Fibroblast of lung (primary cell): Measurements from ENCODE around the gene UBR7. TPM values are rescaled to one million over a fixed set of nuclear protein-coding genes. Genes with fewer than 3 reads are reported as not detected.
A peak's percentile ranks its signal among the peaks of the same experiment; 100 is the strongest.
"Not testable (repeated sequence)": the region's sequence is repeated elsewhere in the genome, so short reads cannot be mapped to it uniquely, and the experiment has no call there.

Experiments used
- DNase-seq, 2 donors: peaks; one replicate each; pipeline versions ENCODE4 v3.0.0 to v3.0.0-alpha.2; 2010; ENCODE audit warnings: low read depth in 2 of 2
- H2AFZ ChIP-seq: 2 replicates; pipeline ENCODE4 v1.5.1; 2012; ENCODE audit warnings: low read length, control low read depth, inconsistent platforms
- H3K27ac ChIP-seq: 2 replicates; pipeline ENCODE4 v1.5.1; 2011; ENCODE audit warnings: low read length, control low read depth; ENCODE audit not compliant: insufficient read depth
- H3K27me3 ChIP-seq: 2 replicates; pipeline ENCODE4 v1.5.1; 2011; ENCODE audit warnings: mild to moderate bottlenecking, low read length; ENCODE audit not compliant: control insufficient read depth, insufficient read depth
- H3K36me3 ChIP-seq: 2 replicates; pipeline ENCODE4 v1.5.1; 2011; ENCODE audit warnings: low read length; ENCODE audit not compliant: control insufficient read depth, insufficient read depth
- H3K4me1 ChIP-seq: 2 replicates; pipeline ENCODE4 v1.5.1; 2011; ENCODE audit warnings: low read length; ENCODE audit not compliant: control insufficient read depth, insufficient read depth; ENCODE audit errors: extremely low read depth
- H3K4me2 ChIP-seq: 2 replicates; pipeline ENCODE4 v1.5.1; 2011; ENCODE audit warnings: low read length, control low read depth; ENCODE audit not compliant: insufficient read depth; ENCODE audit errors: extremely low read depth
- H3K4me3 ChIP-seq, 4 experiments: fragments of 200-600 bp in 1 of 4; sonication (generic) in 1 of 4; replicated peaks in 1 of 4; 2 replicates each; pipeline ENCODE4 v1.5.1; 2011 to 2016; ENCODE audit warnings: low read length in 4 of 4, low read depth in 3 of 4, mild to moderate bottlenecking in 3 of 4, control low read depth in 2 of 4, inconsistent platforms in 1 of 4, mixed read lengths in 1 of 4; ENCODE audit not compliant: insufficient read depth in 1 of 4; ENCODE audit errors: control extremely low read depth in 1 of 4
- H3K79me2 ChIP-seq: 2 replicates; pipeline ENCODE4 v1.5.1; 2012; ENCODE audit warnings: mild to moderate bottlenecking, low read length, inconsistent platforms; ENCODE audit not compliant: control insufficient read depth, insufficient read depth
- H3K9ac ChIP-seq: 2 replicates; pipeline ENCODE4 v1.5.1; 2011; ENCODE audit warnings: mild to moderate bottlenecking, low read length, control low read depth; ENCODE audit not compliant: insufficient read depth
- H3K9me3 ChIP-seq: 2 replicates; pipeline ENCODE4 v1.5.1; 2012; ENCODE audit warnings: low read depth, low read length; ENCODE audit not compliant: control insufficient read depth, insufficient read depth
- H4K20me1 ChIP-seq: 2 replicates; pipeline ENCODE4 v1.5.1; 2011; ENCODE audit warnings: low read length; ENCODE audit not compliant: control insufficient read depth, insufficient read depth; ENCODE audit errors: extremely low read depth
- EZH2 ChIP-seq: IDR thresholded peaks from 2 replicates; pipeline ENCODE4 v1.5.1; 2012; ENCODE audit warnings: low read length, control low read depth, mild to moderate bottlenecking; ENCODE audit errors: missing control alignments
- polyA plus RNA-seq, 2 donors: library from polyadenylated mRNA; depleted of rRNA in 1 of 2; stranded (reverse) in 1 of 2; unstranded in 1 of 2; fragments of >200 nt; gene quantifications; 2 replicates each; pipeline ENCODE4 v1.2.1, GENCODE V29; 2011 to 2012; ENCODE audit warnings: missing spikeins in 1 of 2
- total RNA-seq: library from RNA; depleted of rRNA; stranded (reverse); fragments of >200 nt; gene quantifications from 2 replicates; pipeline ENCODE4 v1.2.1, GENCODE V29; 2014
- TF ChIP-seq, protein P1 (sequence below), 2 donors: IDR thresholded peaks in 1 of 2; conservative IDR thresholded peaks in 1 of 2; 1 replicate in 1 of 2; 2 replicates in 1 of 2; pipeline ENCODE4 v1.5.1; 2011 to 2012; ENCODE audit warnings: low read length in 2 of 2, control low read depth in 1 of 2, inconsistent platforms in 1 of 2, low read depth in 1 of 2, mild to moderate bottlenecking in 1 of 2

Gene UBR7
- total and polyA plus RNA-seq, 2 donors (not counting 1 experiment from before 2014, with no cell fraction given) = 25.4 to 34.0 TPM

DNA sequence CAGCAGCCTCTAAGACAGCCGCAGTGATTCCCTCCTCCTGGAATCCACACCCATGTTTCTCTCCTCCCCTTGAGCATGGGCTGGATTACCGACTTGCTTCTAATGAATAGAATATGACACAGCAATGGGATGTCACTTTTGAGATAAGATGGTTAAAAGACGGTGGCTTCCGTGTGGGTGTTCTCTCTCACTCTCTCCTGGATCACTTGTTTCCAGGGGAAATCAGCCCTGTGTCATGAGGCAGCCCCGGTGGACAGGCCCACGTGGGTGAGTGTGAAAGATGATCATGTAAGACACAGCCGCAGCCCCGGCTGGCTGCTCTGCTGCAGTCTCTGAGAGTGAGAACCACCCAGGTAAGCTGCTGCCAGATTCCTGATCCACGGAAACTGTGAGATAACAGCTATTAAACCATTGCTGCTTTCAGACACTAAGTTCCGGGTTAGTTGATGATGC lies 33.1 kb upstream of the UBR7 start:
- Histone ChIP-seq H3K4me2 (no peak overlapping the region), H3K27ac (no peak overlapping the region), H3K4me1 (no peaks in the 10 kb centered on the region), H3K9me3 (no peaks in the 10 kb centered on the region), H3K4me3 (no peak overlapping the region), H3K27me3 (no peaks in the 10 kb centered on the region), H3K79me2 (no peaks in the 10 kb centered on the region), H4K20me1 (no peaks in the 10 kb centered on the region), H3K9ac (no peak overlapping the region), H2AFZ (no peak overlapping the region), H3K36me3 (no peaks in the 10 kb centered on the region)
- peak in 1 of 2 donors; percentile 27 for DNase-seq
- TF ChIP-seq, protein P1, sequence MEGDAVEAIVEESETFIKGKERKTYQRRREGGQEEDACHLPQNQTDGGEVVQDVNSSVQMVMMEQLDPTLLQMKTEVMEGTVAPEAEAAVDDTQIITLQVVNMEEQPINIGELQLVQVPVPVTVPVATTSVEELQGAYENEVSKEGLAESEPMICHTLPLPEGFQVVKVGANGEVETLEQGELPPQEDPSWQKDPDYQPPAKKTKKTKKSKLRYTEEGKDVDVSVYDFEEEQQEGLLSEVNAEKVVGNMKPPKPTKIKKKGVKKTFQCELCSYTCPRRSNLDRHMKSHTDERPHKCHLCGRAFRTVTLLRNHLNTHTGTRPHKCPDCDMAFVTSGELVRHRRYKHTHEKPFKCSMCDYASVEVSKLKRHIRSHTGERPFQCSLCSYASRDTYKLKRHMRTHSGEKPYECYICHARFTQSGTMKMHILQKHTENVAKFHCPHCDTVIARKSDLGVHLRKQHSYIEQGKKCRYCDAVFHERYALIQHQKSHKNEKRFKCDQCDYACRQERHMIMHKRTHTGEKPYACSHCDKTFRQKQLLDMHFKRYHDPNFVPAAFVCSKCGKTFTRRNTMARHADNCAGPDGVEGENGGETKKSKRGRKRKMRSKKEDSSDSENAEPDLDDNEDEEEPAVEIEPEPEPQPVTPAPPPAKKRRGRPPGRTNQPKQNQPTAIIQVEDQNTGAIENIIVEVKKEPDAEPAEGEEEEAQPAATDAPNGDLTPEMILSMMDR (conservative IDR thresholded peaks at IDR 0.05 in 1 of 2, IDR thresholded peaks at IDR 0.05 in 1 of 2; ENCODE audit: low read depth in 1 of 2, low read length in 2 of 2) = no peak
- no peak for TF ChIP-seq EZH2

DNA sequence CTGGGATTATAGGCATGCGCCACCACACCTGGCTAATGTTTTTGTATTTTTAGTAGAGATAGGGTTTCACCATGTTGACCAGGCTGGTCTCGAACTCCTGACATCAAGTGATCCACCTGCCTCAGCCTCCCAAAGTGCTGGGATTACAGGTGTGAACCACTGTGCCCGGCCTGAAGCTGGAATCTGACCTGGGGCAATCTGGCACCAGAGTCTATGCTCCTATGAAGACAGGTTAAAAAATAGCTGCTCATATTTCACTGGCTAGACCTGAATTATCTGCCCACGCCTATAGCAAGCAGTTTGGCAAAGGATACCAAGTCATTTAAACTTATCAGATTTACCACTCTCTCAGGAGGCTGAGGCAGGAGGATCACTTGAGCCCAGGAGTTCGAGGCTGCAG lies 32.3 kb upstream of the UBR7 start:
- not testable (repeated sequence) for H3K79me2 ChIP-seq, H3K27ac ChIP-seq, H4K20me1 ChIP-seq, H3K36me3 ChIP-seq, H3K4me3 ChIP-seq, H3K27me3 ChIP-seq, DNase-seq, H3K4me1 ChIP-seq, H3K4me2 ChIP-seq, H3K9me3 ChIP-seq, H3K9ac ChIP-seq, H2AFZ ChIP-seq

- Histone ChIP-seq H3K4me1 (no peaks in the 10 kb centered on the region), H3K27ac (no peak overlapping the region), H3K4me2 (no peak overlapping the region), H2AFZ (no peak overlapping the region), H4K20me1 (no peaks in the 10 kb centered on the region), H3K4me3 (no peak overlapping the region), H3K27me3 (no peaks in the 10 kb centered on the region), H3K79me2 (no peaks in the 10 kb centered on the region), H3K36me3 (no peaks in the 10 kb centered on the region), H3K9me3 (no peaks in the 10 kb centered on the region), H3K9ac (no peak overlapping the region)
- TF ChIP-seq EZH2 = no peak
- TF ChIP-seq, protein P1 (conservative IDR thresholded peaks at IDR 0.05 in 1 of 2, IDR thresholded peaks at IDR 0.05 in 1 of 2; ENCODE audit: low read depth in 1 of 2, low read length in 2 of 2) = no peak
- DNase-seq = no peak
Observed at GRCh38 chr14:93175492-93175891, 31.6 kb upstream of the UBR7 start.
